ENCODE measurements around the gene IGSF21.

The IGSF21 gene

DNA sequence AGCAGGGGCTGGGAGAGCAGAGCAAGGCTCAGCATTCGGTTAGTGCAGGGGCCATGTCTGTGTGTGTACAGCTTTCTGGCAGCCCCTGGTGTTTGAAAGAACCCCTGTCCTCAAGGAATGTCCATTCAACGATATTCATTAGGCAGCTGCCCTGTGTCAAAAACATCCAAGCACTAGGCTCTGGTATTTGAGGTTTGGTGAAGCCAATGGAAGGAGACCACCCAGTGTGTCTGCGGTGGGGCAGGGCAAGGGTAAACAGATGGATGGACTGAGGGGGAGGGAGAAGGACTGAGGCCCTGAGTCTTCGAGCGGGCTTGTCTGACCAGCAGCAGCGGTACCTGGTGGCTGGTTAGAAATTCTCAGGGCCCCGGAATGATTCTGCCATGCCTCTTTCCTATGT, 217.5 kb downstream of the IGSF21 start:
- peaks cover 97% of the 10 kb centered on the region for H3K27me3 ChIP-seq (replicated peaks; ENCODE audit: insufficient read depth, low read length)
- no peaks in the 10 kb centered on the region for H3K9me2 ChIP-seq (replicated peaks; ENCODE audit: insufficient read depth, low read length)
- H3K4me1 ChIP-seq (ENCODE audit: low read length) = no peaks in the 10 kb centered on the region
- H3K9me3 ChIP-seq (replicated peaks; ENCODE audit: insufficient read depth, low read length) = no peaks in the 10 kb centered on the region
- no peak overlapping the region for H3K9ac ChIP-seq (ENCODE audit: low read length)
- no peak overlapping the region for H3K4me3 ChIP-seq (ENCODE audit: low read length)
- H3K79me2 ChIP-seq (ENCODE audit: low read length) = no peaks in the 10 kb centered on the region
- no peak overlapping the region for H2AFZ ChIP-seq (ENCODE audit: low read length)
- no peaks in the 10 kb centered on the region for H3K36me3 ChIP-seq (replicated peaks; ENCODE audit: insufficient read depth, low read length)
- no peaks in the 10 kb centered on the region for H4K20me1 ChIP-seq (ENCODE audit: insufficient read depth, low read length)
- TF ChIP-seq EZH2 (optimal IDR thresholded peaks at IDR 0.05; ENCODE audit: low read depth, low read length) (no peak), EZH2phosphoT487 (IDR thresholded peaks at IDR 0.05; ENCODE audit: low read length) (no peak)
- TF ChIP-seq, protein P1, sequence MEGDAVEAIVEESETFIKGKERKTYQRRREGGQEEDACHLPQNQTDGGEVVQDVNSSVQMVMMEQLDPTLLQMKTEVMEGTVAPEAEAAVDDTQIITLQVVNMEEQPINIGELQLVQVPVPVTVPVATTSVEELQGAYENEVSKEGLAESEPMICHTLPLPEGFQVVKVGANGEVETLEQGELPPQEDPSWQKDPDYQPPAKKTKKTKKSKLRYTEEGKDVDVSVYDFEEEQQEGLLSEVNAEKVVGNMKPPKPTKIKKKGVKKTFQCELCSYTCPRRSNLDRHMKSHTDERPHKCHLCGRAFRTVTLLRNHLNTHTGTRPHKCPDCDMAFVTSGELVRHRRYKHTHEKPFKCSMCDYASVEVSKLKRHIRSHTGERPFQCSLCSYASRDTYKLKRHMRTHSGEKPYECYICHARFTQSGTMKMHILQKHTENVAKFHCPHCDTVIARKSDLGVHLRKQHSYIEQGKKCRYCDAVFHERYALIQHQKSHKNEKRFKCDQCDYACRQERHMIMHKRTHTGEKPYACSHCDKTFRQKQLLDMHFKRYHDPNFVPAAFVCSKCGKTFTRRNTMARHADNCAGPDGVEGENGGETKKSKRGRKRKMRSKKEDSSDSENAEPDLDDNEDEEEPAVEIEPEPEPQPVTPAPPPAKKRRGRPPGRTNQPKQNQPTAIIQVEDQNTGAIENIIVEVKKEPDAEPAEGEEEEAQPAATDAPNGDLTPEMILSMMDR (IDR thresholded peaks at IDR 0.05; ENCODE audit: low read length) = no peak
- DNase-seq = no peak
- no peak overlapping the region for H3K27ac ChIP-seq (ENCODE audit: low read length)
- no peaks in the 10 kb centered on the region for H3F3A ChIP-seq (ENCODE audit: insufficient read depth, low read length)
- no peak overlapping the region for H3K4me2 ChIP-seq (ENCODE audit: low read depth, low read length)

GRCh38 chr1:18326211-18326897, 218.8 kb downstream of the IGSF21 start:
- no peaks in the 10 kb centered on the region for H3K79me2 ChIP-seq (ENCODE audit: low read length)
- H3K36me3 ChIP-seq (replicated peaks; ENCODE audit: insufficient read depth, low read length) = no peaks in the 10 kb centered on the region
- TF ChIP-seq, protein P1 (IDR thresholded peaks at IDR 0.05; ENCODE audit: low read length) = no peak
- TF ChIP-seq EZH2phosphoT487 (IDR thresholded peaks at IDR 0.05; ENCODE audit: low read length) (no peak), EZH2 (optimal IDR thresholded peaks at IDR 0.05; ENCODE audit: low read depth, low read length) (no peak)
- H3K9me3 ChIP-seq (replicated peaks; ENCODE audit: insufficient read depth, low read length) = no peaks in the 10 kb centered on the region
- H2AFZ ChIP-seq (ENCODE audit: low read length) = no peak overlapping the region
- H3K4me2 ChIP-seq (ENCODE audit: low read depth, low read length) = no peak overlapping the region
- no peak for DNase-seq
- H3K9ac ChIP-seq (ENCODE audit: low read length) = no peak overlapping the region
- H3K27ac ChIP-seq (ENCODE audit: low read length) = no peak overlapping the region
- H3K9me2 ChIP-seq (replicated peaks; ENCODE audit: insufficient read depth, low read length) = no peaks in the 10 kb centered on the region
- no peaks in the 10 kb centered on the region for H3K4me1 ChIP-seq (ENCODE audit: low read length)
- peaks cover 97% of the 10 kb centered on the region for H3K27me3 ChIP-seq (replicated peaks; ENCODE audit: insufficient read depth, low read length)
- no peak overlapping the region for H3K4me3 ChIP-seq (ENCODE audit: low read length)
- H3F3A ChIP-seq (ENCODE audit: insufficient read depth, low read length) = no peaks in the 10 kb centered on the region
- no peaks in the 10 kb centered on the region for H4K20me1 ChIP-seq (ENCODE audit: insufficient read depth, low read length)

DNA sequence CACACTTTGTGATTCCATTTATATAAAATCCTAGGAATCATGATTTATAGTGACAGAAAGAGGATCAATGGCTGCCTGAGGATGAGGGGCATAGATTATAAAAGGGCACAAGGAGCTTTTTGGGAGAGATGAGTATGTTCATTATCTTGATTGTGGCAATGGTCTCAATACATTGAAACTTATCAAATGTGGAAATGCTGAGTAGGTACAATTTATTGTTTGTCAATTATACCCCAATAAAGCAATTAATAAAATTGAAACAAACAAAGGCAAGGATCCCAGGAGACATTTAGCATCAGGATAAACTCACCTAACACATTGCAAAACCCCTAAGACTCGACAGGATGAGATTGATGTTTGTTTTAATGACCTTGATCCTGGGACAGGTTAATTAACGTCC, 220.1 kb downstream of the IGSF21 start:
- Histone ChIP-seq H3K27me3 (replicated peaks; ENCODE audit: insufficient read depth, low read length) (peaks cover 97% of the 10 kb centered on the region), H2AFZ (ENCODE audit: low read length) (no peak overlapping the region), H3K4me3 (ENCODE audit: low read length) (no peak overlapping the region), H3K9me2 (replicated peaks; ENCODE audit: insufficient read depth, low read length) (no peaks in the 10 kb centered on the region), H3F3A (ENCODE audit: insufficient read depth, low read length) (no peaks in the 10 kb centered on the region), H3K9ac (ENCODE audit: low read length) (no peak overlapping the region), H3K4me1 (ENCODE audit: low read length) (no peaks in the 10 kb centered on the region), H3K9me3 (replicated peaks; ENCODE audit: insufficient read depth, low read length) (no peaks in the 10 kb centered on the region), H3K4me2 (ENCODE audit: low read depth, low read length) (no peak overlapping the region), H3K79me2 (ENCODE audit: low read length) (no peaks in the 10 kb centered on the region), H3K36me3 (replicated peaks; ENCODE audit: insufficient read depth, low read length) (no peaks in the 10 kb centered on the region), H4K20me1 (ENCODE audit: insufficient read depth, low read length) (no peaks in the 10 kb centered on the region), H3K27ac (ENCODE audit: low read length) (no peak overlapping the region)
- DNase-seq = no peak
- TF ChIP-seq EZH2 (optimal IDR thresholded peaks at IDR 0.05; ENCODE audit: low read depth, low read length) (no peak), EZH2phosphoT487 (IDR thresholded peaks at IDR 0.05; ENCODE audit: low read length) (no peak)
- TF ChIP-seq, protein P1 (IDR thresholded peaks at IDR 0.05; ENCODE audit: low read length) = no peak
